GM18861 (cell line): ENCODE results near the gene DOLPP1.

ENCODE experiments used
- ATAC-seq: cut with Tn5 transposase; IDR thresholded peaks from one replicate; pipeline ENCODE4 v1.9.1; 2021; ENCODE audit not compliant: unreplicated experiment

DOLPP1 gene

GRCh38 chr9:129093602-129094386 is 12.9 kb downstream of the DOLPP1 start:
- ATAC-seq = no peak

GRCh38 chr9:129094387-129095169 is 13.7 kb downstream of the DOLPP1 start:
- ATAC-seq = no peak

- ATAC-seq = no peak
Measured at GRCh38 chr9:129095170-129095667, 14.3 kb downstream of the DOLPP1 start.

- ATAC-seq = no peak
Measured at GRCh38 chr9:129095908-129096307, 15.0 kb downstream of the DOLPP1 start.

GRCh38 chr9:129097671-129098306 is 16.9 kb downstream of the DOLPP1 start:
- ATAC-seq = no peak

GRCh38 chr9:129098328-129098727 is 17.4 kb downstream of the DOLPP1 start:
- no peak for ATAC-seq

- ATAC-seq = no peak
Measured at GRCh38 chr9:129100383-129101169, 19.7 kb downstream of the DOLPP1 start.

- ATAC-seq = no peak
Measured at GRCh38 chr9:129101279-129101678, 20.4 kb downstream of the DOLPP1 start.

- no peak for ATAC-seq
Measured at GRCh38 chr9:129102095-129102525, 21.2 kb downstream of the DOLPP1 start.

- no peak for ATAC-seq
Measured at GRCh38 chr9:129102791-129103594, 22.1 kb downstream of the DOLPP1 start.

GRCh38 chr9:129103595-129103965 is 22.7 kb downstream of the DOLPP1 start:
- no peak for ATAC-seq

GRCh38 chr9:129104051-129104450 is 23.1 kb downstream of the DOLPP1 start:
- ATAC-seq = no peak

- ATAC-seq = no peak
Measured at GRCh38 chr9:129105857-129106694, 25.2 kb downstream of the DOLPP1 start.

GRCh38 chr9:129107651-129108050 is 26.7 kb downstream of the DOLPP1 start:
- ATAC-seq = no peak

GRCh38 chr9:129108083-129108804 is 27.3 kb downstream of the DOLPP1 start:
- ATAC-seq = no peak

GRCh38 chr9:129108805-129109536 is 28.1 kb downstream of the DOLPP1 start:
- ATAC-seq = no peak

GRCh38 chr9:129109537-129109903 is 28.6 kb downstream of the DOLPP1 start:
- ATAC-seq = no peak
